Activated CD4-positive, alpha-beta T cell treated with anti-CD3 and anti-CD28 coated beads for 36 hours (primary cell): ENCODE results near the gene C5orf58. TPM values are rescaled to one million over a fixed set of nuclear protein-coding genes. Genes with fewer than 3 reads are reported as not detected.

Source experiments
- ATAC-seq: fragments of 200-7000 bp; cut with Tn5 transposase; one replicate; pipeline ENCODE4 v1.10.0; 2021; ENCODE audit warnings: mild to moderate bottlenecking, moderate library complexity
- CTCF ChIA-PET: fragments of 350-600 bp; sonication (Branson Sonifier 250); formaldehyde crosslinking; loops from one replicate; lab custom pipeline; 2021; ENCODE audit warnings: antibody characterized with exemption; lab: Charles Lee
- POLR2A ChIA-PET: fragments of 350-600 bp; sonication (Branson Sonifier 250); formaldehyde crosslinking; loops from one replicate; lab custom pipeline; 2021; ENCODE audit warnings: antibody characterized with exemption, inconsistent platforms; lab: Charles Lee
- DNase-seq: peaks from one replicate; pipeline ENCODE4 v3.0.0-alpha.2; 2020
- H3K27ac Mint-ChIP-seq: one replicate; pipeline ENCODE4 v1.8.0; 2021; ENCODE audit warnings: mixed read lengths
- H3K27me3 Mint-ChIP-seq: one replicate; pipeline ENCODE4 v1.8.0; 2021; ENCODE audit warnings: mixed read lengths
- H3K36me3 Mint-ChIP-seq: one replicate; pipeline ENCODE4 v1.8.0; 2021; ENCODE audit warnings: low read depth, mixed read lengths
- H3K4me1 Mint-ChIP-seq: one replicate; pipeline ENCODE4 v1.8.0; 2021; ENCODE audit warnings: mixed read lengths
- H3K4me3 Mint-ChIP-seq: one replicate; pipeline ENCODE4 v1.8.0; 2021; ENCODE audit warnings: mild to moderate bottlenecking, moderate library complexity, mixed read lengths
- H3K9me3 Mint-ChIP-seq: one replicate; pipeline ENCODE4 v1.8.0; 2021; ENCODE audit warnings: low read depth, mixed read lengths
- intact Hi-C, 2 experiments: fragments of 100-400 bp; cut with DNase I in 1 of 2; cut with micrococcal nuclease in 1 of 2; formaldehyde crosslinking; loops; one replicate each; pipeline versions ENCODE4 v1.14.2 to v1.15.1; 2022 to 2024; cut with DNase I, micrococcal nuclease
- total RNA-seq, 2 experiments: library from RNA; stranded (reverse); gene quantifications; one replicate each; pipeline ENCODE4 v1.2.3, GENCODE V29; 2021

The C5orf58 gene
- total RNA-seq, 2 experiments from 2014 or later = not detected

DNA sequence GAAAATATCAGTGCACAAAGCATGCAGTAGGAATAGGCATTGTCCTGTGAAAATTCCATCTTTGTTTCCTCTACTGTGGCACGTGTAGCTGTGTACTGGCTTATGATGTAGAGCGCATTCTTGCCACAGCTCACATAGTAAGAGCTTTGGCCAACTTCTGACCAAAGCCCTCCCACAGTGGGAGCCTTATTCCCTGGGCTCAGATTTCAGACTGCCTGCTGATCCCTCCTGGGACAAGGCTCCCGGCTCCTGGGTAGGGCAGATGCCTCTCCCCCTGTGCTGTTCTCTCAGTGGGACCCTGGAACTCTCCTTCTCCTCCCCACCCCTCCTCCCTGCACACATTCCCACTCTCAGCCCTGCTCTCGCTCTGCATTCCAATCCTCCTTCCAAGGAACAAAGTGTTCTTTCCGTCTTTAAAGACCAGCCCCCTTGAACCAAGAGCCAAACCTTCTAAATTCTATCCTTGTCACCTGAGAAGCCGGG is 47.3 kb downstream of the C5orf58 start:
- intact Hi-C loops = loop anchor here in 1 of 2 experiments (1.0 kb wide), 1 partner anchor 13 kb away; no protein-coding TSS in a partner anchor
- H3K4me3 Mint-ChIP-seq = peak overlapping the region; percentile 21
- DNase-seq (no peak), ATAC-seq (no peak)
- peaks cover 97% of the 10 kb centered on the region for H3K4me1 Mint-ChIP-seq
- no peaks in the 10 kb centered on the region for H3K27me3 Mint-ChIP-seq
- H3K36me3 Mint-ChIP-seq = peaks cover 71% of the 10 kb centered on the region
- H3K27ac Mint-ChIP-seq = peak overlapping the region; percentile 90
- no peaks in the 10 kb centered on the region for H3K9me3 Mint-ChIP-seq
- ChIA-PET CTCF (interaction anchor here (0.9 to 10.4 kb wide), 7 partner anchors 11 to 58 kb away, joined by 3 to 180 read pairs (median 11); partner anchors contain the start of gene LCP2), POLR2A (interaction anchor here (0.6 to 3.6 kb wide), 4 partner anchors 18 to 57 kb away, joined by 3 to 28 read pairs (median 6); partner anchors contain the start of gene LCP2)

DNA sequence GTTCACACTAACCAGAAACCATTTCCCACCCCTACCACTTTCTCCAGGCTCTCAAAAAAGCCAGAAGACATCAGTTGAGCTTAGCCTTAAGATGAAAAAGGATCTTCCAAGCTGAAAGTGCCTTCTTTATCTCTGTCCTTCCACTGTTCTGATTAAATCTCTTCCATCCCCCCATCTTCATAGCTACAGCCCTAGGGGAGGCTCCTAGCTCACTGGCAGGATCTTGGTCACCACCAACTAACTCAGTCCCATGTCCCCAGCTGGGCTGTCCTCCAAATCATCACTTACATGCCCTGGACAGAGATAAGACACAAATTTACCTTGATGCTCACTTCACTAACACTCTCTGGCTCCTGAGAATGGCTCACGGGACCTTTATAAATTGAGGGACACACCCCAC is 50.5 kb downstream of the C5orf58 start:
- peaks cover 74% of the 10 kb centered on the region for H3K36me3 Mint-ChIP-seq
- H3K4me3 Mint-ChIP-seq = no peak overlapping the region
- ChIA-PET CTCF (interaction anchor here (0.6 to 4.1 kb wide), 10 partner anchors 9 to 67 kb away, joined by 3 to 53 read pairs (median 4); partner anchors contain the start of gene LCP2), POLR2A (interaction anchor here (0.7 kb wide), 1 partner anchor 12 kb away, joined by 3 read pairs; no protein-coding TSS in a partner anchor)
- ATAC-seq (no peak), DNase-seq (no peak)
- intact Hi-C loops = no loop called here
- no peaks in the 10 kb centered on the region for H3K27me3 Mint-ChIP-seq
- no peaks in the 10 kb centered on the region for H3K9me3 Mint-ChIP-seq
- H3K27ac Mint-ChIP-seq = peak overlapping the region; percentile 90
- peaks cover 97% of the 10 kb centered on the region for H3K4me1 Mint-ChIP-seq

DNA sequence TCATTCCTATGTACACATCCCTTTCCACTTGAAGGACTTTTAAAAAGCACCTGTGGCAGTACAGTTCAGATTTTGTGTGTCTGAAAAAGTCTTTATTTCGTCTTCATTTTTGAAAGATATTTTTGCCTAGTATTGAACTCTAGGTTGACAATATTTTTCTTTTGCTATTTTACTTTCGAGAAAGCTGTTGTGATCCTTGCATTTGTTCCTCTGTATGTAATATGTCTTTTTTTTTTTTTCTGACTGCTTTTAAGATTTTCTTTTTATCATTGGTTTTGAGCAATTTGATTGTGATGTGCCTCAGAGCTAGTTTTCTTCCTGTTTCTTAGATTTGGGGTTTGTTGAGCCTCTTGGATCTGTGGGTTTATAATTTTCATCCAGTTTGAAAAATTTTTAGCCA is 51.4 kb downstream of the C5orf58 start:
- Mint-ChIP-seq H3K27ac (peak overlapping the region; percentile 68), H3K9me3 (no peaks in the 10 kb centered on the region), H3K4me1 (peaks cover 99% of the 10 kb centered on the region), H3K36me3 (peaks cover 83% of the 10 kb centered on the region), H3K27me3 (no peaks in the 10 kb centered on the region), H3K4me3 (no peak overlapping the region)
- no peak for ATAC-seq
- intact Hi-C loops = no loop called here
- ChIA-PET CTCF (interaction anchor here (0.6 to 4.1 kb wide), 2 partner anchors 10 to 60 kb away, joined by 3 to 53 read pairs; partner anchors contain the start of gene LCP2), POLR2A (interaction anchor here (0.7 kb wide), 1 partner anchor 20 kb away, joined by 3 read pairs; no protein-coding TSS in a partner anchor)
- DNase-seq = no peak

DNA sequence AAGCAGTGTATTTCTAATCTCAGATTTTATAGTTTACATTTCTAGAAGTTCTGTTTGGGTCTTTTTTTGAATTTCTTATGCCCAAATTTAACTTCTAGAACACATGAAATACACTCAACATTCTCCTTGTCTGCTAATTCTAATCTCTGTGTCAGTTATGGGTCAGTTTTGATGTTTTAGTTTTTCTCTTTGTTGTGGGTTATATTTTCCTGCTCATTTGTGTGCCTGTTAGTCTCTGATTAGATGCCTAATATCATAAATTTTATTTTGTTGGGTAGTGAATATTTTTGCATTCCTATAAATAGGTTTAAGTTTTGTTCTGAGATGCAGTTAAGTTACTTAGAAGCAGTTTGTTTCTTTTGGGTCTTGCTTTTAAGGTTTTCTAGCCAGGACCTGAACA is 52.4 kb downstream of the C5orf58 start:
- ChIA-PET CTCF (no interaction called here), POLR2A (no interaction called here)
- Mint-ChIP-seq H3K4me3 (no peak overlapping the region), H3K36me3 (peaks cover 87% of the 10 kb centered on the region), H3K27ac (peak overlapping the region; percentile 69), H3K4me1 (peaks cover 99% of the 10 kb centered on the region), H3K27me3 (no peaks in the 10 kb centered on the region), H3K9me3 (no peaks in the 10 kb centered on the region)
- intact Hi-C loops = no loop called here
- DNase-seq (no peak), ATAC-seq (no peak)

DNA sequence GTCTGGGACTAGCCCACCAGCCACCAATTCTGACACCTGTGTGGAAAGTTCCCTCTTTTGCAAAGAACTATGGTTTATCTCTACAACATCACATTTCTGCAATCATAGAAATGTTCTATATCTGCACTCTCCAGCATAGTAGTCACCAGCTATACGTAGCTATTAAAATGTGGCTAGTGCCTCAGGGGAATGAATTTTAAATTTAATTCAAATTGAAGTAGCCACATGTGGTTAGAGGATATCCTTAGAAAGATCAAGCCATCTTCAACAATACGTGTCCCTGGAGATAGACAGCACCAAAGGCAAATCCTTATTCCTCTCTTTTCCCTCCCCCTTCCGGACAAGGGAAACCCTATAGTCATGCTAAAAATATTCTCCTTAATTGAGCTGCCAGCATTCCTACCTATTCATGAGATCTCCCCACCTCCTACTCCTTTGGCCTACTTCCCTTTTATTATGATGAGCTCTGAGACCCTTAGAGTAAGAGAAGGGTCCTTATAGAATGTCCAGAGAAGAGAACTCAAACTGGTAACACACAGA is 53.7 kb downstream of the C5orf58 start:
- POLR2A ChIA-PET = interaction anchor here (1.2 kb wide), 1 partner anchor 17 kb away, joined by 3 read pairs; no protein-coding TSS in a partner anchor
- ATAC-seq (no peak), DNase-seq (no peak)
- Mint-ChIP-seq H3K36me3 (peaks cover 93% of the 10 kb centered on the region), H3K9me3 (no peaks in the 10 kb centered on the region), H3K27ac (peak overlapping the region; percentile 68), H3K4me1 (peaks cover 99% of the 10 kb centered on the region), H3K27me3 (no peaks in the 10 kb centered on the region), H3K4me3 (no peak overlapping the region)
- intact Hi-C loops = no loop called here
- CTCF ChIA-PET = interaction anchor here (0.7 to 13.6 kb wide), 3 partner anchors 11 to 136 kb away, joined by 4 to 180 read pairs (median 4); no protein-coding TSS in a partner anchor

DNA sequence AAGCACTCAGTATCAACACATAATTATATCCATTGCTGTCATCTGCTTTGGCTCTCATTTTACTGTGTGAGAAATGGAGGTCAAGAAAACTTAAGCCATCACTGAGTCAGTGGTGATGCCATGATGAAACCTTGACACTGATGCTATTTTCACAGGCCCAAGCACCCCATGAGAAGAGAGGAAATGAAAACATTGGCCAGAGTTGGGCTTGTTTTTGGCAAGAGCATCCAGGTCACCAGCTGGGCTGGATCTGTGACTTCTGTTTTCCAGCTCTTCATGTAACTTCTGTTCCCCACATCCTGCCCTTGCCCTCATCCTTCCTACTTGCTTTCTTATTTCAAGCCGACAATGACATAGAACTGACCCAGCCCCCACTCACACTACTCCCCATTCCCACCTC is 54.7 kb downstream of the C5orf58 start:
- Mint-ChIP-seq H3K27me3 (no peaks in the 10 kb centered on the region), H3K27ac (peak overlapping the region; percentile 92), H3K9me3 (no peaks in the 10 kb centered on the region), H3K4me3 (peak overlapping the region; percentile 8), H3K36me3 (peaks cover 94% of the 10 kb centered on the region), H3K4me1 (peaks cover 99% of the 10 kb centered on the region)
- POLR2A ChIA-PET = interaction anchor here (0.8 to 1.2 kb wide), 2 partner anchors 12 to 18 kb away, joined by 3 to 4 read pairs; no protein-coding TSS in a partner anchor
- intact Hi-C loops = no loop called here
- DNase-seq (no peak), ATAC-seq (peak; percentile 32)
- CTCF ChIA-PET = interaction anchor here (1.0 to 13.6 kb wide), 3 partner anchors 11 to 21 kb away, joined by 5 to 180 read pairs (median 11); partner anchors contain the start of gene LCP2

DNA sequence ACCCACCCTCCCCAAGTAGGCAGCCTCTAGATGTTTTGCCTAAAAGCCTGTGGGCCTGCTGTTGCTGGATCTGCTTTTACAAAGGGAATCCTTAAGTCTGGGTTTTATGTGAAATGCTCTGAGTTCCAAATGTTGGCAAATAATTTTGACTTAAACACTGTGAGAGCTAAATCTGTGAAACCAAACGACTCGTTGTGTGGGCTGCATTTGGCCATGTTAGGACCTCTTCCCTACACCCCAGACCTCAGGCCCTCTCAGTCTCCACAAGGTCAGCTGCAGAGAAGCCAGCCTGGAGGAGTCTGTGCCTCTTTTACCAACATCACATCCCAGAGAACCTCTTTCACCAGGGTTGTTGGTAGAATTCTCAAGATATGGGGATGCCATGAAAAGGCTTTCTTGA is 55.4 kb downstream of the C5orf58 start:
- Mint-ChIP-seq H3K36me3 (peaks cover 99% of the 10 kb centered on the region), H3K4me3 (peak overlapping the region; percentile 39), H3K27me3 (no peaks in the 10 kb centered on the region), H3K9me3 (no peaks in the 10 kb centered on the region), H3K4me1 (peaks cover 99% of the 10 kb centered on the region), H3K27ac (peak overlapping the region; percentile 92)
- DNase-seq (no peak), ATAC-seq (no peak)
- ChIA-PET CTCF (interaction anchor here (0.7 to 13.6 kb wide), 4 partner anchors 10 to 22 kb away, joined by 3 to 180 read pairs (median 10); partner anchors contain the start of gene LCP2), POLR2A (no interaction called here)
- intact Hi-C loops = no loop called here

DNA sequence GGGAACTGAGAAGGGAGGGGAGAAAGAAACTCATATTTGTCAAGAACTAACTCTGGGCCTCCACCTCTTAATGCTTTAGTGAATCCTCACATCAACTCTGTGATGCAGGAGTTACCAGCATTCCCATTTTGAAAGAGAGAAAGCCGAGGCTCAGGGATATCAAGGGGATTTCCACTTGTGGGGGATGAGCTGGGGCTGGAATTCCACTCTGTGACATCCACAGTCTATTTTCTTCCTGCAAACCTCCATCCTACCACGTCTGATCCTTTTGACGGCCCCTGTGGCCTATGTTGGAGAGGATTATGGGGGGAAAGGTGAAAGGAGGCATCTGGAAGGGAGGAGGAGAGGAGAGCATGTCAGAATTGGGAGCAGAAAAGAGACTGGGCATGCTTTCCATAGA is 55.8 kb downstream of the C5orf58 start:
- CTCF ChIA-PET = interaction anchor here (0.7 to 13.6 kb wide), 4 partner anchors 10 to 22 kb away, joined by 3 to 180 read pairs (median 10); partner anchors contain the start of gene LCP2
- no peaks in the 10 kb centered on the region for H3K27me3 Mint-ChIP-seq
- peaks cover 99% of the 10 kb centered on the region for H3K4me1 Mint-ChIP-seq
- ATAC-seq = no peak
- peak overlapping the region; percentile 39 for H3K4me3 Mint-ChIP-seq
- POLR2A ChIA-PET = interaction anchor here (0.6 kb wide), 1 partner anchor 42 kb away, joined by 3 read pairs; no protein-coding TSS in a partner anchor
- H3K36me3 Mint-ChIP-seq = peaks cover 99% of the 10 kb centered on the region
- H3K27ac Mint-ChIP-seq = peak overlapping the region; percentile 92
- DNase-seq = no peak
- intact Hi-C loops = no loop called here
- H3K9me3 Mint-ChIP-seq = no peaks in the 10 kb centered on the region

DNA sequence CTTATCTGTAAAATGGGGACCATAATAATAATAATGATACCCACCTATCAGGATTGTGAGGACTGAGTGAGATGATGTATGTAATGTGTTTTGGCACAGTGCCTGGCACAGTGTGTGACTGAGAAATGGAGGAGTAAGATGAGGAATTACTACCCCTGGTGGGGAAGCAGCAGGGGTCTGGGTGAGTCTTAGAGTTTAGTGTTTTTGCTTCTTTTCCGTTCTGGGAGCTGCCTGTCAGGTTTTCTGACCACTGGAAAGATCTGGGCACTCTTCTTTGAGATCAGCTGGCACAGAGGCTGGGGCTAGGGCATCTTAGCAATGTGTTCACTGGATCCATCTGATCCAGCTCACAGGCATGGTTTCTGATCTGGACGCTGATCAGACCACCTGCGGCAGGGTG is 56.3 kb downstream of the C5orf58 start:
- ATAC-seq (no peak), DNase-seq (no peak)
- POLR2A ChIA-PET = interaction anchor here (0.6 to 0.7 kb wide), 3 partner anchors 15 to 45 kb away, joined by 3 to 5 read pairs (median 3); no protein-coding TSS in a partner anchor
- H3K4me3 Mint-ChIP-seq = peak overlapping the region; percentile 52
- peaks cover 99% of the 10 kb centered on the region for H3K36me3 Mint-ChIP-seq
- intact Hi-C loops = loop anchor here in 1 of 2 experiments (1.0 kb wide), 1 partner anchor 11 kb away; no protein-coding TSS in a partner anchor
- no peaks in the 10 kb centered on the region for H3K9me3 Mint-ChIP-seq
- H3K27ac Mint-ChIP-seq = peak overlapping the region; percentile 92
- H3K27me3 Mint-ChIP-seq = no peaks in the 10 kb centered on the region
- CTCF ChIA-PET = interaction anchor here (0.7 to 13.6 kb wide), 5 partner anchors 9 to 31 kb away, joined by 3 to 180 read pairs (median 9); partner anchors contain the start of gene LCP2
- H3K4me1 Mint-ChIP-seq = peaks cover 98% of the 10 kb centered on the region

DNA sequence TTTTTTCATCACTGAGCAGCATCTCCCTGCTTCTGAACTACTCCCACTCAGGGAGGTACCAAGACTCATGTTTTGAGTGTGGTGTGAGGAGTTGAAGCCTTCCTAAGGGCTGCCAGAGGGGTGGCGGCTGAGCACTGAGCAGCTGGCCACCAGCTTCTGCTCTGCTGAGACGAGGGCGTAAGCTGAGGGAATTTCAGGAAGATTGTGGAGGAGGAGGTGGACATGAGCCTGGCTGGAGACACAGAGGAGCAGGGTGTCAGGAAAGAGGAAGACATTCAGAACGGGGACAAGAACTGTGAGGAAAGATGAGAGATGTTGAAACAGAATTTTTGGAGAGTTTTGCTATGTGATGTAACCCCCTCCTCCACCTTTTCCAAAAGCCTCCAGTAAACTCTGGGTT is 57.0 kb downstream of the C5orf58 start:
- POLR2A ChIA-PET = interaction anchor here (0.7 kb wide), 1 partner anchor 44 kb away, joined by 5 read pairs; no protein-coding TSS in a partner anchor
- Mint-ChIP-seq H3K27ac (peak overlapping the region; percentile 92), H3K9me3 (no peaks in the 10 kb centered on the region), H3K4me1 (peaks cover 98% of the 10 kb centered on the region), H3K36me3 (peaks cover 99% of the 10 kb centered on the region), H3K4me3 (peak overlapping the region; percentile 52), H3K27me3 (no peaks in the 10 kb centered on the region)
- ATAC-seq (peak; percentile 50), DNase-seq (no peak)
- intact Hi-C loops = loop anchor here in 1 of 2 experiments (1.0 kb wide), 1 partner anchor 11 kb away; no protein-coding TSS in a partner anchor
- CTCF ChIA-PET = interaction anchor here (1.5 to 13.6 kb wide), 4 partner anchors 8 to 30 kb away, joined by 4 to 180 read pairs (median 10); partner anchors contain the start of gene LCP2

DNA sequence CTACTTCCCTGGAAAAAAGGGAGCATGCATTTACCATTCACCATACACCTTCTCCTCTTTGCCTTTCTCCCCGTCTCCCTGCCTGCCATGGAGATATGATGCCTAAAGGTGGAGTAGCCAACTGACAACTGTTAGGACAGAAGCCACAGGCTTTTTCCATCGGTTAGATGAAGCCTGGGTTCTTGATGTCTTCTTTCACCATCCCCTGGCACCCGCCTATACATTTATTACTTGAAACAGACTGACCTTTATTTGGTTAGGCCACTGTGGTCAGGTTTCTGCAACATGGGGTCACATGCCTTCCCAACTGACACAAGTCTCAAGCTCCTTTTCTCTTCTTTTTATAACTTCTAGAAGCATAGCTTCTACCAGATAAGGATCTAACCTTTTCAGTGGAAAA is 57.7 kb downstream of the C5orf58 start:
- CTCF ChIA-PET = interaction anchor here (0.7 to 13.6 kb wide), 5 partner anchors 12 to 75 kb away, joined by 3 to 180 read pairs (median 16); no protein-coding TSS in a partner anchor
- no peak for DNase-seq
- ATAC-seq = no peak
- Mint-ChIP-seq H3K36me3 (peaks cover 99% of the 10 kb centered on the region), H3K27me3 (no peaks in the 10 kb centered on the region), H3K27ac (peak overlapping the region; percentile 85), H3K4me1 (peaks cover 92% of the 10 kb centered on the region), H3K9me3 (no peaks in the 10 kb centered on the region), H3K4me3 (peak overlapping the region; percentile 52)
- POLR2A ChIA-PET = interaction anchor here (1.0 to 1.6 kb wide), 2 partner anchors 12 to 16 kb away, joined by 3 to 4 read pairs; no protein-coding TSS in a partner anchor
- intact Hi-C loops = no loop called here
